ENCODE data around the gene ARHGAP6. TPM values are rescaled to one million over a fixed set of nuclear protein-coding genes. Genes with fewer than 3 reads are reported as not detected.

The ARHGAP6 gene
- total RNA-seq, 4 donors from 2014 or later: 0.64 to 9.5 (median 2.3) TPM

- no peak for DNase-seq
- Histone ChIP-seq H3K27ac (no peak overlapping the region), H3K4me3 (no peak overlapping the region), H3K36me3 (no peaks in the 10 kb centered on the region), H3K9me3 (no peaks in the 10 kb centered on the region), H3K4me1 (peaks cover 0 to 8% (median 0%) of the 10 kb centered on the region in 3 donors), H3K27me3 (no peaks in the 10 kb centered on the region)
- no peak for TF ChIP-seq POLR2A (IDR thresholded peaks at IDR 0.05)
- no peak for TF ChIP-seq CTCF (IDR thresholded peaks at IDR 0.05)
- WGBS, 2 donors: 32 to 75% methylated on average over 2 of the region's 2 CpGs
- intact Hi-C loops (cut with DNase I): no loop called here
Observed at GRCh38 chrX:11334165-11334564, 331.6 kb downstream of the ARHGAP6 start.

- intact Hi-C loops (cut with DNase I): no loop called here
- no peak overlapping the region for H3K27ac ChIP-seq
- DNase-seq: no peak
- no peak overlapping the region for H3K4me3 ChIP-seq
- TF ChIP-seq CTCF (IDR thresholded peaks at IDR 0.05) (no peak), POLR2A (IDR thresholded peaks at IDR 0.05) (no peak)
- H3K9me3 ChIP-seq: no peaks in the 10 kb centered on the region
- WGBS, 2 donors: 69 to 85% methylated on average over 2 of the region's 2 CpGs
- no peaks in the 10 kb centered on the region for H3K36me3 ChIP-seq
- peaks cover 0 to 16% (median 0%) of the 10 kb centered on the region in 3 donors for H3K4me1 ChIP-seq
- H3K27me3 ChIP-seq: no peaks in the 10 kb centered on the region
Observed at GRCh38 chrX:11331788-11332187, 333.9 kb downstream of the ARHGAP6 start.

- 6 to 15% methylated on average over 2 to 5 of the region's 5 CpGs for WGBS, 2 donors
- no peaks in the 10 kb centered on the region for H3K36me3 ChIP-seq
- no peak overlapping the region for H3K4me3 ChIP-seq
- peaks cover 0 to 5% (median 0%) of the 10 kb centered on the region in 3 donors for H3K9me3 ChIP-seq
- DNase-seq: no peak
- H3K27ac ChIP-seq: peak overlapping the region in 1 of 4 donors; percentile 21
- no peaks in the 10 kb centered on the region for H3K27me3 ChIP-seq
- intact Hi-C loops (cut with DNase I): no loop called here
- H3K4me1 ChIP-seq: peaks cover 0 to 16% (median 0%) of the 10 kb centered on the region in 3 donors
- TF ChIP-seq POLR2A (IDR thresholded peaks at IDR 0.05) (no peak), CTCF (IDR thresholded peaks at IDR 0.05) (no peak)
Observed at GRCh38 chrX:11329021-11329420, 336.7 kb downstream of the ARHGAP6 start.

- no peaks in the 10 kb centered on the region for H3K36me3 ChIP-seq
- peaks cover 0 to 9% (median 0%) of the 10 kb centered on the region in 3 donors for H3K9me3 ChIP-seq
- H3K27me3 ChIP-seq: no peaks in the 10 kb centered on the region
- peaks cover 0 to 16% (median 0%) of the 10 kb centered on the region in 3 donors for H3K4me1 ChIP-seq
- WGBS, 2 donors: 53 to 100% methylated on average over 2 to 3 of the region's 3 CpGs
- H3K27ac ChIP-seq: no peak overlapping the region
- no peak for TF ChIP-seq POLR2A (IDR thresholded peaks at IDR 0.05)
- no peak for TF ChIP-seq CTCF (IDR thresholded peaks at IDR 0.05)
- no peak overlapping the region for H3K4me3 ChIP-seq
- no peak for DNase-seq
- intact Hi-C loops (cut with DNase I): no loop called here
Observed at GRCh38 chrX:11328134-11328533, 337.6 kb downstream of the ARHGAP6 start.

GRCh38 chrX:11321986-11322385 is 343.7 kb downstream of the ARHGAP6 start:
- no peak overlapping the region for H3K27ac ChIP-seq
- no peaks in the 10 kb centered on the region for H3K27me3 ChIP-seq
- intact Hi-C loops (cut with DNase I): no loop called here
- no peak for DNase-seq
- no peaks in the 10 kb centered on the region for H3K36me3 ChIP-seq
- 66 to 67% methylated on average over 2 of the region's 2 CpGs for WGBS, 2 donors
- TF ChIP-seq CTCF (IDR thresholded peaks at IDR 0.05): no peak
- no peak for TF ChIP-seq POLR2A (IDR thresholded peaks at IDR 0.05)
- H3K9me3 ChIP-seq: peaks cover 0 to 9% (median 0%) of the 10 kb centered on the region in 3 donors
- no peak overlapping the region for H3K4me3 ChIP-seq
- no peaks in the 10 kb centered on the region for H3K4me1 ChIP-seq
